ENCODE measurements around the gene VAV3.
"Not testable (repeated sequence)": the region's sequence is repeated elsewhere in the genome, so short reads cannot be mapped to it uniquely, and the experiment has no call there.

Gene VAV3, protein sequence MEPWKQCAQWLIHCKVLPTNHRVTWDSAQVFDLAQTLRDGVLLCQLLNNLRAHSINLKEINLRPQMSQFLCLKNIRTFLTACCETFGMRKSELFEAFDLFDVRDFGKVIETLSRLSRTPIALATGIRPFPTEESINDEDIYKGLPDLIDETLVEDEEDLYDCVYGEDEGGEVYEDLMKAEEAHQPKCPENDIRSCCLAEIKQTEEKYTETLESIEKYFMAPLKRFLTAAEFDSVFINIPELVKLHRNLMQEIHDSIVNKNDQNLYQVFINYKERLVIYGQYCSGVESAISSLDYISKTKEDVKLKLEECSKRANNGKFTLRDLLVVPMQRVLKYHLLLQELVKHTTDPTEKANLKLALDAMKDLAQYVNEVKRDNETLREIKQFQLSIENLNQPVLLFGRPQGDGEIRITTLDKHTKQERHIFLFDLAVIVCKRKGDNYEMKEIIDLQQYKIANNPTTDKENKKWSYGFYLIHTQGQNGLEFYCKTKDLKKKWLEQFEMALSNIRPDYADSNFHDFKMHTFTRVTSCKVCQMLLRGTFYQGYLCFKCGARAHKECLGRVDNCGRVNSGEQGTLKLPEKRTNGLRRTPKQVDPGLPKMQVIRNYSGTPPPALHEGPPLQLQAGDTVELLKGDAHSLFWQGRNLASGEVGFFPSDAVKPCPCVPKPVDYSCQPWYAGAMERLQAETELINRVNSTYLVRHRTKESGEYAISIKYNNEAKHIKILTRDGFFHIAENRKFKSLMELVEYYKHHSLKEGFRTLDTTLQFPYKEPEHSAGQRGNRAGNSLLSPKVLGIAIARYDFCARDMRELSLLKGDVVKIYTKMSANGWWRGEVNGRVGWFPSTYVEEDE

GRCh38 chr1:107965110-107965991 lies at the start of gene VAV3:
TSS of gene VAV3 (minus strand) at chr1:107965180. CDS start at chr1:107964869, 311 bp downstream.
- no peak for DNase-seq (ENCODE audit: low read depth in 2 of 2)

GRCh38 chr1:108012553-108012952 lies 47.6 kb upstream of the VAV3 start:
- DNase-seq (ENCODE audit: low read depth in 2 of 2) = no peak

DNA sequence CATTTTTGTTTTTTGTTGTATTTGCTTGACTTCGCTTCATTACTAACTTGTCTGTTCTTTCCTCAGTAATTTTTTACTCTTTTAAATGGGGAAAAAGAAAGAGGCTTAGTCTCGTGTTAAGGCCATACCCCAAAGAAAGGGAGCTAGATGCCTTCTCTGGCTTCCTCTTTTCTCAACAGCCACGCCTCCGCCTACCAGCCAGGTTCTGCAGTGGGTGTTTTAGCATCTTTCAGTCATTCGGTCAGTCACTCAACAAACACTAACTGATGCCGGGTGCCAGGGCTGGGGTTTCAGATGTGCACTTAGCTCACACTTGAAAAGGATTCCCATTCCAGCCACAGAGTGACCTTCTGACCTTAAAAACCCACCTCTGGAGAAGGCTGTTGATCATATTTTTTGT lies 46.3 kb upstream of the VAV3 start:
- DNase-seq (ENCODE audit: low read depth in 2 of 2) = no peak

DNA sequence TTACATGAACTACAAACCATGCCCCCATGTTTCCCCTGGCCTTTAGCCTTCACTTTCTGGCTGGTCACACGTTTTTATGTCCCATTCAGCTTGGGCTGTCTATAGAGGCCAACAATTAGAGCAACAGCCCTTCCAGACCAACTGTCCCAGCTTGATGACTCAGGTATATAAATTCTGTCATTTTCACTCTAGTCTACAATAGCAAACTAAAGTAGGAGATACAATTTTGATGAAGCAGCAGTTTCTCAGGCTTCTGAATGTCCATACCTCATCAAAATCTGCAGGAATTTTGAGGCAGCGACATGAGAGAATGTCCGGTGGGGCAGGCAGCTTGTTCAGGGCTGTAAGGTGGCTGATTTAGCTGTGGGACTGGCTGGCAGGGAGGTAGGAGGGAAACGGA lies 45.6 kb upstream of the VAV3 start:
- DNase-seq (ENCODE audit: low read depth in 2 of 2) = no peak

GRCh38 chr1:108009603-108010195 lies 44.7 kb upstream of the VAV3 start:
- DNase-seq (ENCODE audit: low read depth in 2 of 2) = no peak

GRCh38 chr1:108007531-108007930 lies 42.6 kb upstream of the VAV3 start:
- no peak for DNase-seq (ENCODE audit: low read depth in 2 of 2)

DNA sequence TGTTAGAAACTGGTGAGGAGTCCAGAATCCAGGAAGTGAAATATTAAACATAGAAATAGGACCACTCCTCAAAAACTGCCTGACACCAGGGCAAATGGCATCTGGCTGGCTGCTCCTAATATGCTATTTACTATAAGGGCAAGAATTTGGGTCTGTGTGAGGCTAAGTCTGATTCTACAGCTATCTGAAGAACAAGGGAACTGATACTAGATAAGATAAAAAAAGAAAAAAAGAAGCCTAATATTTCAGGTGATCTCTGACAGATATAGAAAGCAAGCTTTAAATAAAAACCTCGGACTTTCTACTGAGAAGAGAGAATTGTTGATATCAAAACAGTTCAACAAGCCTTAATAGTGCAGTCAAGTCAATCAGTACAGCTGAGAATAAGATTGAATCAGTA lies 42.1 kb upstream of the VAV3 start:
- no peak for DNase-seq (ENCODE audit: low read depth in 2 of 2)

DNA sequence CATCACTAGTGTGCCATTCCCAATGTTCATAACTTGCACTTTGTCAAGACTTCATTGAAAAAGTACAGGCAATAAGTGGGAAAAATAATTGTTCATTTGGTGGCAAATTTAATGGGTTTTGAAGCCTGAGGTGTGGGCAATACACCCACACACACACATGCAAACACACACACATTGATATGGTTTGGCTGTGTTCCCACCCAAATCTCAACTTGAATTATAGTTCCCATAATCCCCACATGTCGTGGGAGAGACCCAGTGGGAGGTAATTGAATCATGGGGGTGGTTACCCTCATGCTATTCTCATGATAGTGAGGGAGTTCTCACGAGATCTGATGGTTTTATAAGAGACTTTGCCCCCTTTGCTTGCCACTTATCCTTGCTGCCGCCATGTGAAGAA lies 39.9 kb upstream of the VAV3 start:
- DNase-seq (ENCODE audit: low read depth in 2 of 2) = not testable (repeated sequence)

DNA sequence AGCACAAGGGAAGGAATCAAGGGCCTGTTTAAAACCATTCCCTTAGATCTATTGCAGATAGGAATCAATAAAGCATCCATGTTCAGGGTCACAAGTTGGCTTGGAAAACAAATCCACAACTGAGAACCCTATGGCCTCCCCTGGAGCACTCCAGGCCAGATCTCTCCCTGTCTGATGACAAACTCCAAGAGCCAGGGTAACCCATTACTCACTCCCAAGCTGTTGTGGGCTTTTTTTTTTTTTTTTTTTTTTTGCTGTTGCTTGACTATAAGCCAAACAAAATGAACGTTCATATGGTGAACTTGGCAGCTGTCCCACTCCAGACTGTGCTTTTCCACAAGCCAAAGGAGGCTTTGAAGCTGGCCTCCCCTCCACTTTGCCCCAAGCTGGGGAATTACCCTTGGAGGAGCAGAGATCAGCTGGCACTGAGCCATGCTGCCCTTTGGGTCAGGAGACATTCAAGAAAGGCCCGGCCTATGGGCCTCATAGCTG lies 35.7 kb upstream of the VAV3 start:
- DNase-seq (ENCODE audit: low read depth in 2 of 2) = no peak

GRCh38 chr1:108000184-108000583 lies 35.2 kb upstream of the VAV3 start:
- no peak for DNase-seq (ENCODE audit: low read depth in 2 of 2)

- DNase-seq (ENCODE audit: low read depth in 2 of 2) = no peak
Observed at GRCh38 chr1:107997866-107998265, 32.9 kb upstream of the VAV3 start.

DNA sequence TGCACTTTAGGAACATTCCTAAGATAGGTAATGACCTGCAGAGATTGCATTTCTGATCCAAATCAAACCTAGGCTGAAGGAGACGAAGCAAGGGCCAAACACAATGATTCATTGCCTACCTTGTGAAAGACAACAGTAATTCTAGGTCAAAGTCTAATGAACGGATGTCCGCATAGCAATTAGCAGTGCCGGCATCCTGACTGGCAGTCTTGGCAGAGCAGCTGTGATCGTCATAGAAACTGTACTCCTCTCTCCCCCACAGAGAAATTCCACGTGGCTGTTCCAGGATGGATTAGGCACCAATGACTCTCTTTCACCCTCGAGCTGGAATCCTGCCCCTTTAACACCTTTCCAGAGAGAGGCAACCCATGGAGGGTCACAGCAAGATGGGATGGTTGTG lies 28.9 kb upstream of the VAV3 start:
- DNase-seq (ENCODE audit: low read depth in 2 of 2) = no peak

GRCh38 chr1:107992347-107992746 lies 27.4 kb upstream of the VAV3 start:
- DNase-seq (ENCODE audit: low read depth in 2 of 2) = no peak

- DNase-seq (ENCODE audit: low read depth in 2 of 2) = no peak
Observed at GRCh38 chr1:107991371-107992066, 26.5 kb upstream of the VAV3 start.

DNA sequence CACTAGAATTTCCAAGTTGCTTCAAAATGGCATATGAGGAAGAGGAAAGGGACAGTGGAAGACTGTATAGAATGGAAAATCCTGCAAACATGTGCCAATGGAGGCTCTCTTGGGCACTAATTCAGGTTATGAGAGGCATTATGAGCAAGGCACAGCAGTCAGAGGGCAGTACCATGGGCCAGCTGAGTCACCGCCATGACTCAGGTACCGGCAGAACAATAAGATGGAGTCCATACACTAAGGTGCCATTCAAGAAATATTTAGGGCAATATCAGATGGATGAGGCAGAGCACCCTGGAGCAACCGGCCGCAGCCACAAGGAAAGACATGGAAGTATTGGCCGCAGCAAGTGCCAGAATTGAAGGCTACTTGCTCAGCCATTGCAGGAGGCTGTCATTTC lies 25.6 kb upstream of the VAV3 start:
- DNase-seq (ENCODE audit: low read depth in 2 of 2) = no peak

DNA sequence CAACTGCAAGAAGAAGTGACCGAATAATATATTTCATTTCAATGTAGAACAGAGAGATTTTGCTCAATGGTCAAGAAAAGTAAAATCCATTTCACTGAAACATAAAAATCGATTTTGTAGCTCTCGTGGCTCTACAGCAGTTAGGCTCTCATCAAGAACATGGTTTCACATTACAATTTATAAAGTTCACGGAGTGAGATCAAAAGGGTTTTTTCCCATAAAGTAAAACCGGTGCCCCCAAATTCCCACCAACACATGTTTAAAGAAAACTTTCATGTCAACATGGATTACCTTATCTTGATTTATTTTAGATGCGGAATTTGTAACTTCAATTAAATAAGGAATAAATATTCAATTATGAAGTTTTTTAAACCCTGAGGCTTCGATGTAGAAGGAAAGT lies 16.3 kb upstream of the VAV3 start:
- no peak for DNase-seq (ENCODE audit: low read depth in 2 of 2)

- no peak for DNase-seq (ENCODE audit: low read depth in 2 of 2)
Observed at GRCh38 chr1:107979926-107980325, 14.9 kb upstream of the VAV3 start.

DNA sequence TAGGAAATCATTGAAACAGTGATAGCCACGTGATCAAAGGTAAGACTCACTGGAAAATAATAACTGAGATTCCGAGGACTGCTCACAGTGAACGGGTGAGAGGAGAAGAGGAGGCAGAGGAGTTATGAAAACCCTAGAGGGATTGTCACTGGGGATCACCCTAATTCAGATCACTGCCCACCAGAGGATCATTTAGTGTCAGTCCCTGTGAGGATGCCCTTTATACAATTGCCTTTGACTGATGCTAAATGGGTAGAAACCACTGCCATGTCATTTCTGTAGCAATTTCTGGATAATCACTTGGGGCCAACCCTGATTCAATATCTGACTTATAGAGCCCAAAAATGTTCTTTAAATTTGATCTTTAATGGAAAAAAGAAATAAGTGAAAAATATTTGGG lies 14.1 kb upstream of the VAV3 start:
- DNase-seq (ENCODE audit: low read depth in 2 of 2) = no peak

GRCh38 chr1:107976836-107977235 lies 11.9 kb upstream of the VAV3 start:
- DNase-seq (ENCODE audit: low read depth in 2 of 2) = no peak

GRCh38 chr1:107976431-107976830 lies 11.5 kb upstream of the VAV3 start:
- no peak for DNase-seq (ENCODE audit: low read depth in 2 of 2)

GRCh38 chr1:107975851-107976250 lies 10.9 kb upstream of the VAV3 start:
- DNase-seq (ENCODE audit: low read depth in 2 of 2) = no peak

Measured in stimulated activated CD8-positive, alpha-beta memory T cell treated with anti-CD3 and anti-CD28 coated beads, Interleukin-7, amount 100 ng/mL, for 1 hour (primary cell).